ENCODE results near the gene TLCD5. TPM values are rescaled to one million over a fixed set of nuclear protein-coding genes. Genes with fewer than 3 reads are reported as not detected.

TLCD5 gene
- total RNA-seq, 1 experiment from 2014 or later: 7.1 TPM

DNA sequence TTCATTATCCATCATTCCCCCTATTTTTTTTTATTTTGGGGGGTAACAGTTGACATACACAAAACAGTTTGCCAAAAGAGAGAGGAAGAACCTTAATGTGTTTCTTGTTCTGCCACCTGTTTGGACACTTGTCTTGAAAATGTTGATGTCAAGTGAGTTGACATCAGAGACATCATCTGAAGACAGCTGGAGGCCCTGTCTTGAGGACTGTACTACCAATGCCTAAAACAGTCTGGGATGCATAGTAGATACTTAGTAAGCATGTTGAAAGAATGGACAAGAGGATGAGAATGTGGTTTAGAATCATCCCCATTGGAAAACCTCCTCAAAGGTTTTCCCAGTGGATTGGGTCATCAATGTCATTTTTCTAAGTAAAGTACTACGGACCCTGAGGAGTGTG lies 8.7 kb downstream of the TLCD5 start:
- no peak overlapping the region for H4K8ac ChIP-seq (replicated peaks; ENCODE audit: insufficient read length, low read depth, low read length)
- Mint-ChIP-seq H3K4me3 (no peak overlapping the region), H3K9me3 (no peaks in the 10 kb centered on the region), H3K27ac (no peak overlapping the region), H3K4me1 (peaks cover 17 to 24% of the 10 kb centered on the region in 2 experiments), H3K27me3 (ENCODE audit: low read depth) (no peaks in the 10 kb centered on the region), H3K36me3 (ENCODE audit: insufficient read depth in 1 of 3, low read depth in 3 of 3) (peaks cover 3 to 9% (median 8%) of the 10 kb centered on the region in 3 experiments; a peak in 5 of 7 replicates)
- no peaks in the 10 kb centered on the region for H3K9me3 ChIP-seq (ENCODE audit: control insufficient read depth, low read depth, low read length)
- H2AK5ac ChIP-seq (ENCODE audit: insufficient read length, low read length): no peak overlapping the region
- no peak overlapping the region for H2BK120ac ChIP-seq (ENCODE audit: low read depth, low read length, poor library complexity, severe bottlenecking)
- no peak overlapping the region for H2BK12ac ChIP-seq (ENCODE audit: insufficient read length, low read depth, low read length)
- H3K4me1 ChIP-seq (ENCODE audit: insufficient read depth, low read length): no peaks in the 10 kb centered on the region
- TF ChIP-seq, protein P1, sequence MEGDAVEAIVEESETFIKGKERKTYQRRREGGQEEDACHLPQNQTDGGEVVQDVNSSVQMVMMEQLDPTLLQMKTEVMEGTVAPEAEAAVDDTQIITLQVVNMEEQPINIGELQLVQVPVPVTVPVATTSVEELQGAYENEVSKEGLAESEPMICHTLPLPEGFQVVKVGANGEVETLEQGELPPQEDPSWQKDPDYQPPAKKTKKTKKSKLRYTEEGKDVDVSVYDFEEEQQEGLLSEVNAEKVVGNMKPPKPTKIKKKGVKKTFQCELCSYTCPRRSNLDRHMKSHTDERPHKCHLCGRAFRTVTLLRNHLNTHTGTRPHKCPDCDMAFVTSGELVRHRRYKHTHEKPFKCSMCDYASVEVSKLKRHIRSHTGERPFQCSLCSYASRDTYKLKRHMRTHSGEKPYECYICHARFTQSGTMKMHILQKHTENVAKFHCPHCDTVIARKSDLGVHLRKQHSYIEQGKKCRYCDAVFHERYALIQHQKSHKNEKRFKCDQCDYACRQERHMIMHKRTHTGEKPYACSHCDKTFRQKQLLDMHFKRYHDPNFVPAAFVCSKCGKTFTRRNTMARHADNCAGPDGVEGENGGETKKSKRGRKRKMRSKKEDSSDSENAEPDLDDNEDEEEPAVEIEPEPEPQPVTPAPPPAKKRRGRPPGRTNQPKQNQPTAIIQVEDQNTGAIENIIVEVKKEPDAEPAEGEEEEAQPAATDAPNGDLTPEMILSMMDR (conservative IDR thresholded peaks at IDR 0.05): no peak
- H3K27me3 ChIP-seq (ENCODE audit: insufficient read depth, low read length): no peaks in the 10 kb centered on the region
- H3K23ac ChIP-seq (ENCODE audit: insufficient read length, low read depth, low read length): no peak overlapping the region
- no peak overlapping the region for H3K4me2 ChIP-seq (ENCODE audit: insufficient read depth, insufficient read length, low read length)
- no peak overlapping the region for H3K9ac ChIP-seq (ENCODE audit: extremely low read depth, insufficient read length, low read length)
- H2BK20ac ChIP-seq (ENCODE audit: low read depth, low read length, poor library complexity, severe bottlenecking): no peak overlapping the region
- no peak overlapping the region for H4K5ac ChIP-seq (ENCODE audit: insufficient read length, low read depth, low read length)
- whole genome bisulfite sequencing (ENCODE audit: extremely low coverage, insufficient read length, low lambda C conversion rate): no CpG with 5 or more reads among the region's 1 CpG
- no peak overlapping the region for H2BK15ac ChIP-seq (ENCODE audit: low read depth, low read length)
- no peak overlapping the region for H3K56ac ChIP-seq (ENCODE audit: insufficient read length, low read depth, low read length)
- no peak overlapping the region for H4K91ac ChIP-seq (ENCODE audit: insufficient read length, low read depth, low read length)
- H2BK5ac ChIP-seq (ENCODE audit: insufficient read length, low read length): no peak overlapping the region
- no peak for DNase-seq
- no peak overlapping the region for H3K27ac ChIP-seq (ENCODE audit: insufficient read length, low read depth, low read length)
- no peak overlapping the region for H2AFZ ChIP-seq (ENCODE audit: low read length)
- H3T11ph ChIP-seq (ENCODE audit: low read length): no peak overlapping the region
- no peak overlapping the region for H3K14ac ChIP-seq (ENCODE audit: insufficient read depth, low read length)
- no peaks in the 10 kb centered on the region for H4K20me1 ChIP-seq (ENCODE audit: control insufficient read depth, insufficient read depth, insufficient read length)
- peaks cover 17% of the 10 kb centered on the region for H3K23me2 ChIP-seq (ENCODE audit: insufficient read length, low read depth, low read length, poor library complexity, severe bottlenecking)
- H3K4ac ChIP-seq (ENCODE audit: low read depth, low read length): no peak overlapping the region
- no peaks in the 10 kb centered on the region for H3K79me1 ChIP-seq (ENCODE audit: insufficient read depth, low read depth, low read length, poor library complexity, severe bottlenecking)
- no peak overlapping the region for H3K18ac ChIP-seq (ENCODE audit: insufficient read length, low read depth, low read length)
- peaks cover 2% of the 10 kb centered on the region; the same call in 1 of the 2 replicates for H3K79me2 ChIP-seq (ENCODE audit: insufficient read depth, low read length)
